BLaER1 treated with 17β-estradiol and CSF1 and Interleukin-3, amounts not matched to agents 10 nM and 100 nM (cell line): ENCODE results near the gene KRTAP2-3.
"Not testable (repeated sequence)": the region's sequence is repeated elsewhere in the genome, so short reads cannot be mapped to it uniquely, and the experiment has no call there.

ENCODE experiments used
- H3K27ac ChIP-seq, 11 experiments: shearing (Covaris generic); formaldehyde crosslinking; 2 replicates each; pipeline ENCODE4 v1.8.1; 2022
- H3K27me3 ChIP-seq, 11 experiments: shearing (Covaris generic); formaldehyde crosslinking; 2 replicates each; pipeline ENCODE4 v1.8.1; 2022
- H3K36me3 ChIP-seq, 11 experiments: shearing (Covaris generic); formaldehyde crosslinking; 2 replicates each; pipeline ENCODE4 v1.8.1; 2022
- H3K4me1 ChIP-seq, 10 experiments: shearing (Covaris generic); formaldehyde crosslinking; 2 replicates each; pipeline ENCODE4 v1.8.1; 2022
- H3K4me2 ChIP-seq, 11 experiments: shearing (Covaris generic); formaldehyde crosslinking; 2 replicates each; pipeline ENCODE4 v1.8.1; 2022
- H3K4me3 ChIP-seq, 10 experiments: shearing (Covaris generic); formaldehyde crosslinking; 2 replicates each; pipeline ENCODE4 v1.8.1; 2022
- H3K9ac ChIP-seq, 11 experiments: shearing (Covaris generic); formaldehyde crosslinking; 2 replicates each; pipeline ENCODE4 v1.8.1; 2022
- H3K9me3 ChIP-seq, 11 experiments: shearing (Covaris generic); formaldehyde crosslinking; replicated peaks in 1 of 11; 2 replicates each; pipeline ENCODE4 v1.8.1; 2022
- H4K20me1 ChIP-seq, 11 experiments: shearing (Covaris generic); formaldehyde crosslinking; 2 replicates each; pipeline ENCODE4 v1.8.1; 2022
- Cebpa-rat ChIP-seq, 11 experiments: shearing (Covaris generic); IDR thresholded peaks; 2 replicates each; pipeline ENCODE4 v1.8.1; 2022

KRTAP2-3 gene

GRCh38 chr17:41037853-41038350, 22.0 kb downstream of the KRTAP2-3 start:
- Histone ChIP-seq H3K4me3 (no peak overlapping the region), H3K4me1 (no peaks in the 10 kb centered on the region), H3K36me3 (no peaks in the 10 kb centered on the region), H3K4me2 (no peak overlapping the region), H3K9ac (no peak overlapping the region), H4K20me1 (no peaks in the 10 kb centered on the region), H3K9me3 (peaks cover under 1 to 6% (median 5%) of the 10 kb centered on the region in 11 experiments; a peak in 13 of 22 replicates), H3K27ac (no peak overlapping the region), H3K27me3 (no peaks in the 10 kb centered on the region)
- TF ChIP-seq Cebpa-rat (IDR thresholded peaks at IDR 0.05): no peak

- not testable (repeated sequence) for H3K4me3 ChIP-seq, H3K4me1 ChIP-seq, H3K27me3 ChIP-seq, H3K4me2 ChIP-seq, H3K9ac ChIP-seq, H3K27ac ChIP-seq, H3K9me3 ChIP-seq, H4K20me1 ChIP-seq, H3K36me3 ChIP-seq
These were observed 25.5 kb downstream of the KRTAP2-3 start, which contains the start of gene KRTAP1-3 for GRCh38 chr17:41034346-41034935. KRTAP1-3 (minus strand) TSS chr17:41034874; CDS start chr17:41034821, 53 bp downstream.

- H3K4me2 ChIP-seq: no peak within 1 kb of the TSS
- H3K36me3 ChIP-seq: no peaks in the 10 kb centered on the region
- H3K9ac ChIP-seq: no peak within 1 kb of the TSS
- no peaks in the 10 kb centered on the region for H3K4me1 ChIP-seq
- no peaks in the 10 kb centered on the region for H4K20me1 ChIP-seq
- no peak for TF ChIP-seq Cebpa-rat (IDR thresholded peaks at IDR 0.05)
- no peaks in the 10 kb centered on the region for H3K9me3 ChIP-seq
- no peaks in the 10 kb centered on the region for H3K27me3 ChIP-seq
- H3K4me3 ChIP-seq: no peak within 1 kb of the TSS
- H3K27ac ChIP-seq: no peak within 1 kb of the TSS
These were observed 30.2 kb downstream of the KRTAP2-3 start, which contains the start of gene KRTAP1-4 for GRCh38 chr17:41029633-41030245. KRTAP1-4 (minus strand) TSS chr17:41030195; CDS start chr17:41030078, 117 bp downstream.

GRCh38 chr17:41026715-41027471, 33.0 kb downstream of the KRTAP2-3 start, which contains the start of gene KRTAP1-5:
KRTAP1-5 (minus strand) TSS chr17:41027208; CDS start chr17:41027155, 53 bp downstream.
- H3K9ac ChIP-seq: no peak within 1 kb of the TSS
- no peak for TF ChIP-seq Cebpa-rat (IDR thresholded peaks at IDR 0.05)
- H3K27ac ChIP-seq: no peak within 1 kb of the TSS
- H3K9me3 ChIP-seq: peaks cover 0 to 2% (median 0%) of the 10 kb centered on the region in 11 experiments; a peak in 3 of 22 replicates
- H3K4me2 ChIP-seq: no peak within 1 kb of the TSS
- no peaks in the 10 kb centered on the region for H3K4me1 ChIP-seq
- H3K4me3 ChIP-seq: no peak within 1 kb of the TSS
- no peaks in the 10 kb centered on the region for H3K36me3 ChIP-seq
- no peaks in the 10 kb centered on the region for H4K20me1 ChIP-seq
- no peaks in the 10 kb centered on the region for H3K27me3 ChIP-seq

- H3K27ac ChIP-seq: no peak overlapping the region
- no peak overlapping the region for H3K4me3 ChIP-seq
- H3K27me3 ChIP-seq: no peaks in the 10 kb centered on the region
- no peaks in the 10 kb centered on the region for H4K20me1 ChIP-seq
- H3K36me3 ChIP-seq: no peaks in the 10 kb centered on the region
- no peak overlapping the region for H3K9ac ChIP-seq
- no peak overlapping the region for H3K4me2 ChIP-seq
- no peaks in the 10 kb centered on the region for H3K4me1 ChIP-seq
- no peak for TF ChIP-seq Cebpa-rat (IDR thresholded peaks at IDR 0.05)
- peaks cover 0 to 13% (median 6%) of the 10 kb centered on the region in 11 experiments; a peak in 6 of 22 replicates for H3K9me3 ChIP-seq
These were observed 35.2 kb downstream of the KRTAP2-3 start for GRCh38 chr17:41024697-41025096.

GRCh38 chr17:41020336-41020735, 39.6 kb downstream of the KRTAP2-3 start:
- no peaks in the 10 kb centered on the region for H3K36me3 ChIP-seq
- no peak for TF ChIP-seq Cebpa-rat (IDR thresholded peaks at IDR 0.05)
- no peaks in the 10 kb centered on the region for H4K20me1 ChIP-seq
- no peak overlapping the region for H3K27ac ChIP-seq
- H3K4me2 ChIP-seq: no peak overlapping the region
- H3K4me1 ChIP-seq: no peaks in the 10 kb centered on the region
- peaks cover 0 to 13% (median 6%) of the 10 kb centered on the region in 11 experiments; a peak in 6 of 22 replicates for H3K9me3 ChIP-seq
- no peaks in the 10 kb centered on the region for H3K27me3 ChIP-seq
- no peak overlapping the region for H3K4me3 ChIP-seq
- no peak overlapping the region for H3K9ac ChIP-seq

- Histone ChIP-seq H3K27me3 (no peaks in the 10 kb centered on the region), H3K36me3 (no peaks in the 10 kb centered on the region), H3K4me2 (no peak overlapping the region), H3K9me3 (peaks cover 0 to 13% (median 6%) of the 10 kb centered on the region in 11 experiments; a peak in 6 of 22 replicates), H3K4me3 (no peak overlapping the region), H4K20me1 (no peaks in the 10 kb centered on the region), H3K9ac (no peak overlapping the region), H3K27ac (no peak overlapping the region), H3K4me1 (no peaks in the 10 kb centered on the region)
- TF ChIP-seq Cebpa-rat (IDR thresholded peaks at IDR 0.05): no peak
These were observed 40.5 kb downstream of the KRTAP2-3 start for GRCh38 chr17:41019415-41019814.

- peaks cover 0 to 13% (median 6%) of the 10 kb centered on the region in 11 experiments; a peak in 6 of 22 replicates for H3K9me3 ChIP-seq
- H3K4me3 ChIP-seq: no peak overlapping the region
- TF ChIP-seq Cebpa-rat (IDR thresholded peaks at IDR 0.05): no peak
- no peaks in the 10 kb centered on the region for H3K4me1 ChIP-seq
- H3K27me3 ChIP-seq: no peaks in the 10 kb centered on the region
- H3K36me3 ChIP-seq: no peaks in the 10 kb centered on the region
- no peak overlapping the region for H3K4me2 ChIP-seq
- H3K27ac ChIP-seq: no peak overlapping the region
- no peak overlapping the region for H3K9ac ChIP-seq
- H4K20me1 ChIP-seq: no peaks in the 10 kb centered on the region
These were observed 41.4 kb downstream of the KRTAP2-3 start for GRCh38 chr17:41018541-41018940.

- Histone ChIP-seq H3K4me3 (no peak overlapping the region), H3K9me3 (peaks cover 0 to 10% (median 6%) of the 10 kb centered on the region in 11 experiments; a peak in 6 of 22 replicates), H3K4me1 (no peaks in the 10 kb centered on the region), H3K27ac (no peak overlapping the region), H3K36me3 (no peaks in the 10 kb centered on the region), H3K9ac (no peak overlapping the region), H3K4me2 (no peak overlapping the region), H3K27me3 (no peaks in the 10 kb centered on the region), H4K20me1 (no peaks in the 10 kb centered on the region)
- TF ChIP-seq Cebpa-rat (IDR thresholded peaks at IDR 0.05): no peak
These were observed 43.2 kb downstream of the KRTAP2-3 start for GRCh38 chr17:41016578-41017215.
